Left ventricle myocardium inferior (tissue), 1 donor: Measurements from ENCODE around the gene TESPA1. TPM values are rescaled to one million over a fixed set of nuclear protein-coding genes. Genes with fewer than 3 reads are reported as not detected.

Experiments used
- DNase-seq: peaks from one replicate; pipeline ENCODE4 v3.0.0-alpha.2; 2020
- H3K27ac ChIP-seq: fragments of 200-600 bp; replicated peaks from 2 replicates; pipeline ENCODE4 v1.8.0; 2021
- H3K27me3 ChIP-seq: fragments of 200-600 bp; 2 replicates; pipeline ENCODE4 v1.8.0; 2021; ENCODE audit warnings: low read depth
- H3K36me3 ChIP-seq: fragments of 200-600 bp; 2 replicates; pipeline ENCODE4 v1.8.0; 2021
- H3K4me1 ChIP-seq: fragments of 200-600 bp; 2 replicates; pipeline ENCODE4 v1.8.0; 2021
- H3K4me3 ChIP-seq: fragments of 200-600 bp; 2 replicates; pipeline ENCODE4 v1.8.0; 2021; ENCODE audit warnings: mild to moderate bottlenecking, moderate library complexity
- H3K9me3 ChIP-seq: fragments of 200-600 bp; replicated peaks from 2 replicates; pipeline ENCODE4 v1.8.0; 2021
- intact Hi-C: fragments of 100-400 bp; cut with micrococcal nuclease; formaldehyde crosslinking; loops from one replicate; pipeline ENCODE4 v1.11.0; 2022
- total RNA-seq: library from RNA; stranded (reverse); fragmentation: NEBNext Ultra II Directional; extraction: Animal tissue kit (Norgen Biotek cat#: 25700); gene quantifications from one replicate; pipeline ENCODE4 v1.2.1, GENCODE V29; 2021
- TF ChIP-seq, protein P1 (sequence below): fragments of 200-600 bp; IDR thresholded peaks from 2 replicates; pipeline ENCODE4 v1.8.0; 2021; ENCODE audit warnings: antibody characterized with exemption, mild to moderate bottlenecking, borderline replicate concordance
- donor health status: DM: no; HTN: yes; CAD: no; lungs with severe emphysema.

TESPA1 gene
- total RNA-seq, 1 donor from 2014 or later = 0.27 TPM

DNA sequence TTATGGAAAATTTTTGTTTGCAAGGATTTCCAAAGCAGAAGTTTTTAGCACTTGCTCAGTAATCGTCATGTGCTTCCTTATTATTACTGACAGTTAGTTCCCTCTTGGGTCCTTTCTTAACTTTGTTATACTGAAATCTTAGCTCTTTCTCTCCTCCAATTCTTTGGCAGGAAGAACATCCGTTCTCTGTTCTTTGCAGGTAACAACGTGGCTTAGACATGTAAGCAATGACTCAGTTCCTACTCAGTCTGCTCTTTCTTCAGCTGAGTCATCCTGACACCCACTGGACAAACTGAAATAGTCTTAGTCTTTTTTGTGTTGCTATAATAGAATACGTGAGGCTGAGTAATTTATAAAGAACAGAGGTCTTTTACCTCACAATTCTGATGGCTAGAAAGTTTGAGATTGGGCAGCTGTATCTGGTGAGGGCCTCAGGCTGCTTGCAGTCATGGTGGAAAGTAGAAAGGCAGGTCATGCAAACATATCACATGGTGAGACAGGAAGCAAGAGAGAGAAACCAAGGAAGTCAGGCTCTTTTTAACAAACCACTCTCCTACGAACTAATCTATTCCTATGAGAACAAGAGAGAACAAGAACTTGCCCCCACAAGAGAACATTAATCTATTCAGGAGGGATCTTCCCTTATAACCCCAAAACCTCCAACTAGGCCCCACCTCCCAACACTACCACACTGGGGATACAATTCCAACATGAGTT lies 49.2 kb downstream of the TESPA1 start:
- no peak overlapping the region for H3K27ac ChIP-seq
- DNase-seq = no peak
- intact Hi-C loops = no loop called here
- TF ChIP-seq, protein P1, sequence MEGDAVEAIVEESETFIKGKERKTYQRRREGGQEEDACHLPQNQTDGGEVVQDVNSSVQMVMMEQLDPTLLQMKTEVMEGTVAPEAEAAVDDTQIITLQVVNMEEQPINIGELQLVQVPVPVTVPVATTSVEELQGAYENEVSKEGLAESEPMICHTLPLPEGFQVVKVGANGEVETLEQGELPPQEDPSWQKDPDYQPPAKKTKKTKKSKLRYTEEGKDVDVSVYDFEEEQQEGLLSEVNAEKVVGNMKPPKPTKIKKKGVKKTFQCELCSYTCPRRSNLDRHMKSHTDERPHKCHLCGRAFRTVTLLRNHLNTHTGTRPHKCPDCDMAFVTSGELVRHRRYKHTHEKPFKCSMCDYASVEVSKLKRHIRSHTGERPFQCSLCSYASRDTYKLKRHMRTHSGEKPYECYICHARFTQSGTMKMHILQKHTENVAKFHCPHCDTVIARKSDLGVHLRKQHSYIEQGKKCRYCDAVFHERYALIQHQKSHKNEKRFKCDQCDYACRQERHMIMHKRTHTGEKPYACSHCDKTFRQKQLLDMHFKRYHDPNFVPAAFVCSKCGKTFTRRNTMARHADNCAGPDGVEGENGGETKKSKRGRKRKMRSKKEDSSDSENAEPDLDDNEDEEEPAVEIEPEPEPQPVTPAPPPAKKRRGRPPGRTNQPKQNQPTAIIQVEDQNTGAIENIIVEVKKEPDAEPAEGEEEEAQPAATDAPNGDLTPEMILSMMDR = no peak
- H3K9me3 ChIP-seq = peaks cover 4% of the 10 kb centered on the region
- H3K4me3 ChIP-seq = no peak overlapping the region
- no peaks in the 10 kb centered on the region for H3K36me3 ChIP-seq
- H3K4me1 ChIP-seq = no peaks in the 10 kb centered on the region
- no peaks in the 10 kb centered on the region for H3K27me3 ChIP-seq

DNA sequence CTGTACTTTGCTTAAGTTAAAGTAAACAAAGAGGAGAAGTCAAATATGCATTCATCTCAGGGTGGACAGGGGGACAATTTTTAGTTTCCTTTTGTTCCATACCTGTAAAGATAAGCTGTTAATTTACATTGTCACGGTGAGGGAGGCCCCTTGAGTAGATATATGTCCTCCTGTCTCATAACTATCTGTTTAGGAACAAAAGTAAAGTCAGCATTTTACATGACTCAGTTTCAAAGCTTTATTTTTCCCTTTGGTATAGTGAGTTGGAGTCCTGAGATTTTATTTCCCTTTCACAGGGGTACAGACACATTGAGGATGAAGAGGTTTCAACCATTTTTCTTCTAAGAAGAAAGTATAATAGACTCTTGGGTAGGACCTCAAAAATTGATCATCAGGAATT lies 50.1 kb downstream of the TESPA1 start:
- peaks cover 14% of the 10 kb centered on the region for H3K9me3 ChIP-seq
- no peak overlapping the region for H3K4me3 ChIP-seq
- no peaks in the 10 kb centered on the region for H3K36me3 ChIP-seq
- TF ChIP-seq, protein P1 = no peak
- no peaks in the 10 kb centered on the region for H3K27me3 ChIP-seq
- no peak overlapping the region for H3K27ac ChIP-seq
- no peaks in the 10 kb centered on the region for H3K4me1 ChIP-seq
- no peak for DNase-seq
- intact Hi-C loops = no loop called here

DNA sequence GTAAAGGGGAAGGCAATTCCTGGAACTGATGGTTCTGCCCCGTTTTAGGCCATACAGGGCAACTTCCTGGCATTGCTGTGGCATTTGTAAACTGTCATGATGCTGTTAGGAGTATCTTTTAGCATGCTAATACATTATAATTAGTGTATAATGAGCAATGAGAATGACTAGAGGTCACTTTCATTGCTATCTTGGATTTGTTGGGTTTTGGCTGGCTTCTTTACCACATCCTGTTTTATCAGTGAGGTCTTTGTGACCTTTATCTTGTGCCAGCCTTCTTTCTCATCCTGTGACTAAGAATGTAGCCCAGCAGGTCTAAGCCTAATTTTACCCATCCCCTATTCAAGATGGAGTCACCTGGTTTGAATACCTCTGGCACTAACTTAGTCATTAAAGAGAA lies 51.2 kb downstream of the TESPA1 start:
- intact Hi-C loops = no loop called here
- Histone ChIP-seq H3K36me3 (no peaks in the 10 kb centered on the region), H3K4me3 (no peak overlapping the region), H3K27me3 (no peaks in the 10 kb centered on the region), H3K27ac (no peak overlapping the region), H3K4me1 (no peaks in the 10 kb centered on the region), H3K9me3 (peaks cover 19% of the 10 kb centered on the region)
- no peak for DNase-seq
- TF ChIP-seq, protein P1 = no peak

DNA sequence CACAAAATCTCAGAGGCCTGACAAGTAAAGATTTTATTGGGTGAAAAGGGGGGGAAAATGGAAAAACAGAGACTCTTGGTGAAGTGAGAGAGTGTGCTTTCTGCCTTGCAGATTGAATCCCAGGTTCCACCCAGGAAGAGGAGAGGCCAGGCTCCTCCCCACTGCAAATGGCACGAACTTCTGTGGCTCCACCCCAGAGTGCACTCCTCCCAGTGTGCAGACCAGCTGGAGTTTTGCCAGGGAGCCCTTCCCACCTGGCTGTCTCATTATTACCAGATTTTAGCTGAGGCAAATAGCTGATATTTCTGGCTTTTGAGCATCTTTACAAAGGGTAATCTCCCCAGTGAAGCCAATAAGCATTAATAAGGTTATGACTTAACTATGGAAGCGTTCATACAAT lies 51.9 kb downstream of the TESPA1 start:
- DNase-seq = no peak
- intact Hi-C loops = no loop called here
- Histone ChIP-seq H3K36me3 (no peaks in the 10 kb centered on the region), H3K9me3 (peaks cover 19% of the 10 kb centered on the region), H3K27ac (no peak overlapping the region), H3K27me3 (no peaks in the 10 kb centered on the region), H3K4me3 (no peak overlapping the region), H3K4me1 (no peaks in the 10 kb centered on the region)
- TF ChIP-seq, protein P1 = no peak

DNA sequence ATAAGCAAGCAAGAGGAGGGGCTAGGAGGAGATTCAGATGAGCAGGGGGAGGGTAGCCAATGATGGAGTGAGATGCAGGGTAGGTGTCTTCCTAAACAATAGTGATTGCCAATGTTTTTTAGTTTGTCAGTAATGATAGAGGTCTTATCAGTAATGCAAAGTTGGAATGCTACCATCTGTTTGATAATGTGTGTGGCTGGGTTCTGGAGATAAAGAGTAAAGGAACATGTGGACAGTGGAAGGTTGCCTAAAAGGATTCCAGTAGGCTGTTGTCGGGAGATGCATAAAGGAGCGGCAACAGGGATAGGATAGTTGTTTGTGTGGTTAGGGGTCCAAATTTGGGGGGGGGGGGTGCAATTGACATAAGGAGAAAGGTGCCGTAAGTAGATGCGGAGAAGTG lies 52.5 kb downstream of the TESPA1 start:
- intact Hi-C loops = no loop called here
- no peaks in the 10 kb centered on the region for H3K36me3 ChIP-seq
- TF ChIP-seq, protein P1 = no peak

More for the DNA sequence above, 52.5 kb downstream of the TESPA1 start:
- Histone ChIP-seq H3K4me3 (no peak overlapping the region), H3K27ac (no peak overlapping the region), H3K9me3 (peaks cover 19% of the 10 kb centered on the region), H3K27me3 (no peaks in the 10 kb centered on the region), H3K4me1 (no peaks in the 10 kb centered on the region)
- DNase-seq = no peak
